UCSD-AML1 (cell line): Measurements from ENCODE around the gene ADNP.

Source experiments
- DNase-seq: peaks from one replicate; lab custom pipeline; 2025; ENCODE audit not compliant: unreplicated experiment; lab: John Stamatoyannopoulos, UW

The ADNP gene

DNA sequence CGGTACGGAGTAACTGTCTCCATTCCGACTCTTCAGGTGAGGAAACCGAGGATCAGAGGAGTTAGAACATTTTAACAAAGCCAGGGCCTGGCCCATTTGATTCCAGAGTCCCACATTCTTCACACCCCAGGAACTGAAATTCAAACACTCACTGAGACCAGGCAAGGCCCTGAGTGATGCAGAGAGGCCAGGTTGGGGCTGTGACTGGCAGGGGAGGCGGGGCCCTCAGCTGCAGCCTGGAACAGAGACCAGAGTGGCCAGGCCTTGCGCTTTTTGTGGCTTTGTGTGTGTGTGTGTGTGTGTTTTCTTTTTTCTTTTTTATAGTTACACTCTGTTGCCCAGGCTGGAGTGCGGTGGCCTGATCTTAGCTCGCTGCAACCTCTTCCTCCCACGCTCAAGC is 79.2 kb downstream of the ADNP start:
- no peak for DNase-seq

DNA sequence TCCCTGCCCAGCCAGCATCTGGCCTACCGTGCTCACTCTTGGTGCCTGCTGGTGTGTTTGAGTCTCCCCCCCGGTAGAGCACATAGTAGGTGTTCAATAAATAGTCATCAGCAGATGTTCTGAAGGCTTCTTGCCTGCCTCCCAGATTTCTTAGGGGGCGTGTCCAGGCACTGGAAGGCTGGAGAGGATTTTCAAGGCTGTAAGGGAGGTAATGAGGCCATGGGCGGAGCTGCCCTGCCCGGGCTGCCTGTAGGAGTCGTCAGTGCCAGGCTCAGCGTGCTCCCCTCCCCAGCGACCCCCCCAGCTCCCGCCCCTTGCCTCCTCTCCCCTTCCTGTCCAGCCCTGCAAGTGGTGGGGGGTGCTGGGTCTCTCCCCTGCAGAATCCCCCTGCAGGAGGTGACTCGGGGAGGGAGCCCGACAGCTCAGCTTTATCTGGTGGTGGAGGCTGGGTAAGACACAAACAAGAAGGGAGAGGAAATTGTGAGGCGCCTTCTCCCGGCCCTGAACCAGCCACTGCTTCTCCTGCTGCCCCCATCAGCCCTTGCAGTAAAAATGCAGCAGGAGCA is 80.4 kb downstream of the ADNP start:
- peak; percentile 47 for DNase-seq

DNA sequence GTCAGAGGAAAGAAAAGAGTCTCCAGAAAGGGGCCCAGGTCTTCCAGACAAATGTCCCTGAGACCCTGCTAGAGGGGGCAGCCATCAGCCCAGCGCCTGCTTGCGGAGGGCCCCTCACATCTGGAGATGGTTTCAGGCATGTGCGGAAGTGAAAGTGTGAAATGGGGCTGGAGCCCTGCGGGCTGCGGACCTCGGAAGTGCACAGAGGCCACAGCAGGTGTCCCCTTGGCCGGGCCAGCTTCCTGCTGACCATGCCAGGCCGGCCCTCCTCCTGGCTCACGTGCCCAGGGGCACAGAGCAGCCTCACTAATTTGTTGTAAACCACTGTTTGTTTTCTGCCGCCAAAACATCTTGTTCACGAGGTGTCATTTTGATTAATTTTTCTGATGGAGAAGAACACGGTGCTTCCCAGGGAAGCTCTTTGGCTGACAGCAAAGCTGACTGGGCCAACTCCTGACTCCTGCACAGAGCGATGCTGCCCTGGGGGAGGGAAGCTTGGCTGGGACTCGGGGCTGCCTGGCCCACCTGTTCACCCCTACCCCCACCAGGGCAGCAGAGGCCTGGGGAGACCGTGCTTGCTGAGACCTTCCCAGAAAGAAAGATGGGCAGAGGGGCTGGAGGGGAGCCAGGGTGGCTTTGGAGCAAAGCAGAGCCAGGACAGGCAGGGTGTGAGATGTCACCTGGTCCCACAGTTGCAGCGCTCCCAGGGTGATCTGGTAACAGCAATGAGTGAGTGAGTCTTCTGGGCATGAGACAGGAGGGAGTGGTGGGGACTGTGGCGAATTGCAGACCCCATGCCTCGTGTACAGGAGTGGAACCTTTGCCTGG is 82.2 kb downstream of the ADNP start:
- DNase-seq, result no peak

DNA sequence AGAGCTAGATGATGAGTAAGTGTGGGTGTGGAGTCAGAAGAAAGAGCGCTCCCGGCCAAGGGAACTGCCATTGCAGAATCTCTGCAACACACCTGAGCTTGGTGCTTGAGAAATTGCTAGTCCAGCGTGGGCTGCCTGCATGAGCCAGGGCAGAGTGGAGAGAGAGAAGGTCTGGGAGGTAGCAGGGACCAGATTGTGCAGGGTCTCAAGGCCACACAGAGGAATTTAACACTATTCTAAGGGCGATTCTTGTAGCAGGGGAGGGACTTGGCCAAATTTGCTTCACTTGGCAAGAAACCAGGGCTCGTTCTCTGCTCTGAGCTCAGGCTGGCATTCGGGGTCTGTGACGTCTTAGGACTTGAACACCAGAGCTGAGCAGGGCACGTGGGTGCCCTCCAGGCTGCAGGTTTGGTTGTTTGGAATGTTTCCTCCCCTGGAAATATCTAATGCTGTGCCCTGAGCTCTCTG is 82.9 kb downstream of the ADNP start:
- DNase-seq, result no peak

DNA sequence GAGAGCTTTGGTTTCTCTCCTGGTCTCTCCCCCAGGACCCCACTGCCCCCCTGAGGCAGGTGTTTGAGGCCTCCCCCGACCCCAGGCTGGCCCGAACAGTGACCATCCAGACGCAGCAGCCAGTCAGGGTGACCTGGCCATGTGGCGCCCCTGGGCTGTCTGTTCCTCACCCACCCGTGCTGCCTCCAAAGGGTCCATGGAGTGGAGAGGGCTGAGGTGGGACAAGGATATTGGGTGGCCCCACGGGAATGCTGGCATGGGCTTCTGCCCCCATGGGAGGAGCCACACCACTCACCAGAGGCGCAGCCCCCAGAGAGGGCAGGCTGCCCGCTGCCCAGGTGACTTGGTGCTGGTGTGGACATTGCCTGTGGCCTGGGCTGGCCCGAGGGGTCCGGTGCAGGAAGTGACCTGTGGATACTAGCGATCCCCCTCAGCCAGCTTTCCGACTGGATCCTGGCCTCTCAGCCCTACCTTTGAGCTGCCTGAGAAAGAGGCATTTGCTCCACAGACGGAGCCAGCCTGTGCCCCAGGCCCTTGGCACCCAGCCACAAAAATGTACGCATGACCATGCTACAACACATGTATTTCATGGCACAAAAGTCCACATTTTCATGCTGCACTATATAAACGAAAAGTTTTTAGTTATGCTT is 85.5 kb downstream of the ADNP start:
- DNase-seq, result no peak

DNA sequence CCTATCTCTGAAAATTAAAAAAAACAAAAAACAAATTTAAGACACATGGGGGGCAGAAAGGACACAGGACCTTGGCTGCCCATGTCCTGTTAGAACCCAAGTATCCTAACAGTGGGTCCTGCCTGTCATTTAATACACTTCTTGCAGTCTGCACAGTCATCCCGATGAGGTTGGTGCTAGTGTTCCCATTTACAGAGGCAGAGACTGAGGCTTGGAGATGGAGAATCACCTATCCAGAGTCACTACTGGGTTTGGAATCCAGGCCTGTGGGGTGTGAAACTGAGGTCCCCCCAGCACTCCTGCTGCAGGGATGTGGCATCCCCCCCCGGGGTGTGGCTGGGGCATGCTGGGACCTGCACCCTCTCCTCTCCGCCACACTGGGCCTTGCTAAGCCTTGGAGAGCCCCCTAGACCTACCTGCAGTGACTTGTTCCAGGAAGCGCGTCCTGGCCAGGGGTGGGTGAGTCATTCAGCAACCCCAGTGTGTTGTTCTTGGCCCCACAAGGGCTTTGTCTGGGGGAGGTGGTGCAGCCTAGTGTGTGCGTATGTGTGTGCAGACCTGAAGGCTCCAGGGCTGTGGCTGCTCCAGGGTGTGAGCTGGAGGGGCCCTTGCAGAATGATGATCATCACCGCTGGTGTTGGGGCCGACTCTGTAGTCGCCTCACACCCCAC is 86.7 kb downstream of the ADNP start:
- DNase-seq, result no peak

DNA sequence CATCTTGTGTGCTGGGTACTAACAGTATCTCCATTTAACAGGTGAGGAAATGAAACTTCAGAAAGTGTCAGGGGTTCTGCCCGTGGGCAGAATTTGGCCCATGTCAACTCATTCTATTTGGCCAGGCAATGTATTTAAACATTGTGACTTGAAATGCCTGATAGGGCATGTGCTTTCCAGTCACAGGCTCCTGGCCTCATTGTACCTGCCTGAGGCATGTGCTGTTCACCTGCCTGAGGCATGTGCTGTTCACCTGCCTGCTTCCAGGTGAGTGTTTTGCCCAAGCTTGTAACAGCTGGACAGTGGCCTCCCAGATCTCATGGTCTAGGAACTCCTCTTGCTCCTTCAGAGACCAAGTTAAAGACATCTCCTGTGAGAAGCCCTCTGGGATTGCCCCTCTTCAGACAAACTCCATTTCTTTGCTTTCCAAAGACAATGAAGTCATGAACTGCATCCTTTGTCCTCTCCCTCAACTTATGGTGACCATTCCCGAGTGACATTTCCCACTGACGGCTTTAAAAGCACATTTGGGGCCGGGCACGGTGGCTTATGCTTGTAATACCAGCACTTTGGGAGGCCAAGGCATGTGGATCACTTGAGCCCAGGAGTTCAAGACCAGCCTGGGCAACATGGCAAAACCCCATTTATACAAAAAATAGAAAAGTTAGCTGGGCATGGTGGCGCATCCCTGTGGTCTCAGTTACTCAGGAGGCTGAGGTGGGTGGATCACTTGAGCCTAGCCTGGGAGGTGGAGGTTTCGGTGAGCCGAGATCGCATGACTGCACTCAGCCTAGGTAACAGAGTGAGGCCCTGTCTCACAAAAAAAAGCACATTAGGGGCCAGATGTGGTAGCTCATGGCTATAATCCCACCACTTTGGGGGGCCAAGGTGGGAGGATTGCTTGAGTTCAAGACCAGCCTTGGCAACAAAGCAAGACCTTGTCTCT is 87.6 kb downstream of the ADNP start:
- no peak for DNase-seq

DNA sequence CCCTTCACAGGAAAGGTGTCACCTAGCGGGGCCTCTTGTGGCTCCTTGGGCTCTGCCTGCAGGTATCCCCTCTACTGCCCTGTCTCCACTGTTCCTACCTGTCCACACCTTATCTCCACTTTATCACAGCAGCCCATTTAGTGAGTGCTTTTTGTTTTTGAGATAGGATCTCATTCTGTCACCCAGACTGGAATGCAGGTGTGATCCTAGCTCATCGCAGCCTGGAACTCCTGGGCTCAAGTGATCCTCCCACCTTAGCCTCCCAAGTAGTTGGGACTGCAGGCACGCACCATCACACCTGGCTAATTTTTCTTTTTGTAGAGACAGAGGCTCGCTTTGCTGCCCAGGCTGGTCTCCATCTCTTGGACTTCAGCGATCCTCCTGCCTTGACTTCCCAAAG is 88.4 kb downstream of the ADNP start:
- DNase-seq, result no peak
